Measurements from ENCODE around the gene FUT7. TPM values are rescaled to one million over a fixed set of nuclear protein-coding genes. Genes with fewer than 3 reads are reported as not detected.

The FUT7 gene
- total RNA-seq, 2 experiments from 2014 or later: 1.3 to 1.6 TPM

DNA sequence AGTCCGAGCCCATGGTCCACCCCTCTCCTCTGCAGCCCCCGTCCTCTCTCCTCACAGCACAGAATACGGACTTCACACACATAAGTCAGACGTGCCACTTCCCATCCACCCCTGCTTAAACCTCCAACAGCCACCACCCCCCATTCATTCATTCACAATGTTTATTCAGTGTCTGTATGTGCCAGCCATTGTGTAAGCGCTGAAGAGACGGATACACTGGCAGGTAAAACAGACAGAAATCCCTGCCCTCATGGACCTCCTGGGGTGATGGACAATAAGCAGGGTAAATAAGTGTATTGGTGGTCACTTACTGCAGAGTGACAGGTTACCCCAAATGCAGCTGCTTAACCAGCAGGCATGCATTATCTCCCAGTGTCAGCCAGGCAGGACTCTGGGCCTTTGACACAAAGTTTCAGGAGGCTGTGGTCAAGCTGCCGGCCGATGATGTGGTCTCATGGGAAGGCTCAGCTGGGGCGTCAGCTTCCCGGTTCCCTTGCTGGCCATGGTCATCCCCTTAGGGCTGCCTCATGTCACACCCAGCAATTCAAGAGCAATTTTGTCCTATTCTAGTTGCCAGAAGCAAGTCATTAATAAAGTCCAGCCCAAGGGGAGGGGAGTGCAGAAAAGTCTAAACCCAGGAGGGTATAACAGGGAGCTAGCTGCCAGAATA, 41.5 kb downstream of the FUT7 start:
- no peak overlapping the region for H3K27ac Mint-ChIP-seq
- peaks cover 13% of the 10 kb centered on the region for H3K4me1 Mint-ChIP-seq
- H3K9me3 Mint-ChIP-seq (ENCODE audit: low read depth): no peaks in the 10 kb centered on the region
- CTCF ChIA-PET: interaction anchor here (3.2 kb wide), 1 partner anchor 12 kb away, joined by 15 read pairs; no protein-coding TSS in a partner anchor
- peaks cover 10% of the 10 kb centered on the region for H3K36me3 Mint-ChIP-seq (ENCODE audit: low read depth)
- DNase-seq (no peak), ATAC-seq (no peak)
- intact Hi-C loops (cut with DNase I, micrococcal nuclease): loop anchor here in 1 of 2 experiments (5.0 kb wide), 1 partner anchor 38 kb away; the partner anchor contains the start of gene LCN12
- POLR2A ChIA-PET: interaction anchor here (0.5 kb wide), 2 partner anchors 9 to 509 kb away, joined by 3 read pairs; no protein-coding TSS in a partner anchor
- H3K4me3 Mint-ChIP-seq: peak overlapping the region; percentile 1
- H3K27me3 Mint-ChIP-seq: peaks cover 8% of the 10 kb centered on the region

- POLR2A ChIA-PET: no interaction called here
- intact Hi-C loops (cut with DNase I, micrococcal nuclease): no loop called here
- CTCF ChIA-PET: interaction anchor here (1.1 kb wide), 1 partner anchor 173 kb away, joined by 3 read pairs; no protein-coding TSS in a partner anchor
- H3K4me3 Mint-ChIP-seq: no peak overlapping the region
- no peak overlapping the region for H3K27ac Mint-ChIP-seq
- H3K4me1 Mint-ChIP-seq: peaks cover 11% of the 10 kb centered on the region
- ATAC-seq: no peak
- H3K27me3 Mint-ChIP-seq: peaks cover 10% of the 10 kb centered on the region
- peaks cover 7% of the 10 kb centered on the region for H3K36me3 Mint-ChIP-seq (ENCODE audit: low read depth)
- DNase-seq: no peak
- no peaks in the 10 kb centered on the region for H3K9me3 Mint-ChIP-seq (ENCODE audit: low read depth)
Observed at GRCh38 chr9:136988872-136989271, 43.0 kb downstream of the FUT7 start.

DNA sequence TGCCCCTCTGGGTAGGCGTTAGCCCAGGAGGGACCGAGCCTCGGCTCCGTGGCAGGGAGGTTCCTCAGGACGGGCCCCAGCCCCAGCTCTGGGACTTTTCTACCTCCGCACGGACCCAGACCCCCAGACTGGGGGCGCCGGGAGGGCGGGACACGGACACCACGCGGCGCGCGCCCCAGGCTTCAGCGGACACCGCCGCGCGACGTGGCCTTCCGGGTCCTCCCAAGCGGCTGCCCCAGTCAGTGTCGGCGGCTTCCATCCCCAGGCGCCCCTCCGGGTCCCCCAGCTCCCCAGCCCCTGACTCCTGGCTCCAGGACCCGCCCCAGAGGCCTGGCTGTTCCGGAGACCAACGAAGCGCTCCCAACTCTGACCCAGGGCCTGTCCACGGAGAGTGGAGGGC, 46.0 kb downstream of the FUT7 start:
- ATAC-seq (no peak), DNase-seq (no peak)
- intact Hi-C loops (cut with DNase I, micrococcal nuclease): no loop called here
- no peak overlapping the region for H3K4me3 Mint-ChIP-seq
- POLR2A ChIA-PET: no interaction called here
- CTCF ChIA-PET: no interaction called here
- no peaks in the 10 kb centered on the region for H3K4me1 Mint-ChIP-seq
- no peaks in the 10 kb centered on the region for H3K9me3 Mint-ChIP-seq (ENCODE audit: low read depth)
- H3K36me3 Mint-ChIP-seq (ENCODE audit: low read depth): no peaks in the 10 kb centered on the region
- no peak overlapping the region for H3K27ac Mint-ChIP-seq
- H3K27me3 Mint-ChIP-seq: peaks cover 13% of the 10 kb centered on the region

GRCh38 chr9:136985027-136985602, 46.8 kb downstream of the FUT7 start:
- no peak overlapping the region for H3K27ac Mint-ChIP-seq
- ATAC-seq (peak; percentile 11), DNase-seq (no peak)
- H3K36me3 Mint-ChIP-seq (ENCODE audit: low read depth): no peaks in the 10 kb centered on the region
- no peaks in the 10 kb centered on the region for H3K9me3 Mint-ChIP-seq (ENCODE audit: low read depth)
- peaks cover 13% of the 10 kb centered on the region for H3K27me3 Mint-ChIP-seq
- ChIA-PET POLR2A (interaction anchor here (0.6 kb wide), 1 partner anchor 216 kb away, joined by 3 read pairs; the partner anchor contains the start of gene TPRN), CTCF (interaction anchor here (1.0 kb wide), 1 partner anchor 11 kb away, joined by 3 read pairs; the partner anchor contains the start of gene CLIC3)
- H3K4me1 Mint-ChIP-seq: no peaks in the 10 kb centered on the region
- no peak overlapping the region for H3K4me3 Mint-ChIP-seq
- intact Hi-C loops (cut with DNase I, micrococcal nuclease): no loop called here

GRCh38 chr9:136984464-136985026, 47.3 kb downstream of the FUT7 start:
- Mint-ChIP-seq H3K4me3 (no peak overlapping the region), H3K27me3 (peaks cover 13% of the 10 kb centered on the region), H3K9me3 (ENCODE audit: low read depth) (no peaks in the 10 kb centered on the region), H3K4me1 (no peaks in the 10 kb centered on the region), H3K27ac (no peak overlapping the region), H3K36me3 (ENCODE audit: low read depth) (no peaks in the 10 kb centered on the region)
- intact Hi-C loops (cut with DNase I, micrococcal nuclease): no loop called here
- POLR2A ChIA-PET: interaction anchor here (0.6 kb wide), 1 partner anchor 216 kb away, joined by 3 read pairs; the partner anchor contains the start of gene TPRN
- DNase-seq (no peak), ATAC-seq (no peak)
- CTCF ChIA-PET: interaction anchor here (1.0 kb wide), 1 partner anchor 11 kb away, joined by 3 read pairs; the partner anchor contains the start of gene CLIC3

DNA sequence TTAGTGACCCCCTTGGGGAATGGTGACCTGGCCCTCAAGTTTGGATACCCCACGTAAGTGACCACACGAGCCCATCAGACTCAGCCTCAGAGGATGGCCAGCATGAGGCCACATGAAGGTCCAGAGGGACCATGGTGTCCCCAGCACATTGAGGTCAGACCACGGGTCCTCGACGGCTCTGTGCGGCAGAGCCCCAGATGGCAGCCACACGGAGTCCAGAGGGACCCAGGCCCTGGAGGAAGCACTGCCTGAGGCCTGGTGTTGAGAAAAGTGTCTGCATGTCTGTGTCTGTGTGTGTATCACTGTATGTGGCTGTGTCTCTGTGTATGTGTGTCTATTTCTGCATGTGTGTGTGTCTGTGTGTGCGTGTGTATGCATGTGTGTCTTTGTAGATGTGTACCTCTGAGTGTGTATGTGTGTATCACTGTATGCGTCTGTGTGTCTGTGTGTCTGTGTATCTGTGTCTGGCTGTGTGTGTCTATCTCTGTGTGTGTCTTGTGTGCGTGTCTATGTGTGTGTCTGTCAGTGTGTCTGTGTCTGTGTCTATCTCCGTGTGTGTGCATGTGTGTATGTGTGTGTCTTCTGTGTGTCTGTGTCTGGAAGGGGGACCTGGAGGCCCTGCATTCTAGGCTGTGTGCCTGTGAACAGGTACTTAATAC, 48.1 kb downstream of the FUT7 start:
- ATAC-seq: no peak
- no peaks in the 10 kb centered on the region for H3K4me1 Mint-ChIP-seq
- H3K4me3 Mint-ChIP-seq: no peak overlapping the region
- no peak for DNase-seq
- no peaks in the 10 kb centered on the region for H3K36me3 Mint-ChIP-seq (ENCODE audit: low read depth)
- ChIA-PET POLR2A (no interaction called here), CTCF (no interaction called here)
- no peak overlapping the region for H3K27ac Mint-ChIP-seq
- intact Hi-C loops (cut with DNase I, micrococcal nuclease): no loop called here
- H3K27me3 Mint-ChIP-seq: peaks cover 13% of the 10 kb centered on the region
- H3K9me3 Mint-ChIP-seq (ENCODE audit: low read depth): no peaks in the 10 kb centered on the region

DNA sequence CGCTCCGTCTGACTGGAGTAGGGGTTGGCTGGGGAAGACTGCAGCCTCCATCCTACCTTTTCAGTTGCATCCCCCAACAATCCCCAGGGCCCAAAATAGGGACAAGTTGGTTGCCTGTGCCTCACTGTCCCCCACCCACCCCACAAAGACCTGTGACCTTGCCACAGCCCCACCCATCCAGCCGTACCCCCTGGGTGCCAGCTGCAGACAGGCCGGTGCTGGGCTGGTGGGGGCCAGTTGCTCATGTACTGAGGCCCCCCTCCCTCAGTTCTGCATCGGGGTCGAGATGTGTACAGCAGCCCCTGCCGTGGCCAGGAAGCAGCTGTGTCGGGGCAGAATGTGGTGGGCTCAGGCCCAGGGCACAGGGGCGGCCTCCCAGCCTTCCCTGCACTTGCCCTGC, 48.7 kb downstream of the FUT7 start:
- CTCF ChIA-PET: no interaction called here
- DNase-seq (no peak), ATAC-seq (no peak)
- Mint-ChIP-seq H3K4me3 (no peak overlapping the region), H3K36me3 (ENCODE audit: low read depth) (no peaks in the 10 kb centered on the region), H3K4me1 (no peaks in the 10 kb centered on the region), H3K9me3 (ENCODE audit: low read depth) (no peaks in the 10 kb centered on the region), H3K27ac (no peak overlapping the region), H3K27me3 (peaks cover 13% of the 10 kb centered on the region)
- POLR2A ChIA-PET: no interaction called here
- intact Hi-C loops (cut with DNase I, micrococcal nuclease): no loop called here

DNA sequence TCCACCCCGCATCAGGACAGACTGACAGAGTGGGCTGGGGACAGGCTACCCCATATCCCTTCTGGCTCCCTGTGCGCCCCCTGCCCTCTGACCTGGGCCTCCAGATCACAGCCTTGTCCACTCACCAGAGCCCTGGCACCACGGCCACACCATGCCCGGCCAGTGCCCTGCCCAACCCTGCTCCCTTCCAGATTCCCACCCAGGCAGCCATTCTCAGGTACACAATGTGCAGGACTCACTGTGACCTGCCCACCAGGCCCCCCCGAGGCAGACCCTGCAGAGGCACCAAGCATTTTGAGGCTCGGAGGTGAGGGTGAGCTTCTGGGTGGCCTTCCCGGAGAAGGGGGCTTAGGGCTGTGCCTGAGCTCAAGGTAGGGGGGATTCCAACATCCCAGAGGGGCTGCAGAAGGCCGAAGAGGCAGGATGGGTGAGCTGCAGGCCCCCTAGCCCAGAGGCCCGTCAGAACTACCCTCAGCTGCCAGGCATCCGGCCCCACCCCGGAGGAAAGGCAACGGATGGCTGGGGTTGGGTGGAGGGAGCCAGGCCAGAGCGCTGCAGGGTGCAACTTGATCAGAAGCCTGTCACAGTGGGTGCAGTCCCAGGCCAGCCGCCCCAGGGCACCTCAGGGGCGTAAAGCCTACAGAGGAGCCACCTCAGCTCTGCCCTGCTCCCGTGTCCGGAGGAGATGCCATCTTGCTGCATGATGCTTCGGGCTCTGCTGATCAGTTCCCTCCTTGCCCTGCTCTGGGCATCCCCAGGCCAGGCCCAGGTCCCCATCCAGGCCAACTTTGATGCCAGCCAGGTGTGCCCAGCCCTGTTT, 49.4 kb downstream of the FUT7 start, which contains the start of gene LCNL1:
LCNL1 (plus strand) TSS at position 762 of the 820 bp plus-strand sequence. CDS start 594 bp downstream, outside the sequence.
- POLR2A ChIA-PET: no interaction called here
- H3K9me3 Mint-ChIP-seq (ENCODE audit: low read depth): no peaks in the 10 kb centered on the region
- DNase-seq (no peak), ATAC-seq (no peak)
- CTCF ChIA-PET: interaction anchor here (0.5 to 1.2 kb wide), 3 partner anchors 47 to 194 kb away, joined by 3 read pairs; no protein-coding TSS in a partner anchor
- no peaks in the 10 kb centered on the region for H3K4me1 Mint-ChIP-seq
- intact Hi-C loops (cut with DNase I, micrococcal nuclease): no loop called here
- no peak within 1 kb of the TSS for H3K27ac Mint-ChIP-seq
- peaks cover 10% of the 10 kb centered on the region for H3K27me3 Mint-ChIP-seq
- H3K4me3 Mint-ChIP-seq: no peak within 1 kb of the TSS
- H3K36me3 Mint-ChIP-seq (ENCODE audit: low read depth): no peaks in the 10 kb centered on the region

DNA sequence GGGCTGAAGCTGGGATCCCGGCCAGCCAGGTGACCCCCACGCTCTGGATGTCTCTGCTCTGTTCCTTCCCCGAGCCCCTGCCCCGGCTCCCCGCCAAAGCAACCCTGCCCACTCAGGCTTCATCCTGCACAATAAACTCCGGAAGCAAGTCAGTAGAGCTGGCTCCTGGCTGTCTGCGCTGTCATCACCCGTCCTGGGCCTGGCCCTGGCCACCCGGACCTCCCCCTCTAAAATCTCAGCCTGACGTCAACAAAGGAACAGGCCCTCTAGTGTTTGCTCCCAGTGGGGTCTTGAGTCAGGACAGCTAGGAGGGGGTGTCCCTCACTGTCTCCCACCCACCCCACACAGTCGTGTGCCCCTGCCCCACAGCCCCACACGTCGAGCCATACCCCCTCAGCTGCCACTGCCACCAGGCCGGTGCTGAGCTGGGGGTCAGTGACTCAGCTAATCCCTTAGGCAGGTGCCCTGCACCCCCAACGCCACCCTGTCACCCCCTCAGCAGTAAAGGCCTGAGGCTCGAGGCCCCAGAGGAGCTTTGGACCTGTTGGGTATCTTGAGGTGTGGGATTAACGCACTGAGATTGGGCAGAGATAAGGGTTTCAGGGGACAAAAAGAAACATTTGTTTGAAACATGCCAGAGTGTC, 50.2 kb downstream of the FUT7 start:
- ATAC-seq: no peak
- DNase-seq: no peak
- POLR2A ChIA-PET: no interaction called here
- Mint-ChIP-seq H3K4me3 (no peak overlapping the region), H3K9me3 (ENCODE audit: low read depth) (no peaks in the 10 kb centered on the region), H3K27me3 (peaks cover 10% of the 10 kb centered on the region), H3K27ac (no peak overlapping the region), H3K36me3 (ENCODE audit: low read depth) (no peaks in the 10 kb centered on the region), H3K4me1 (no peaks in the 10 kb centered on the region)
- intact Hi-C loops (cut with DNase I, micrococcal nuclease): no loop called here
- CTCF ChIA-PET: interaction anchor here (1.2 kb wide), 1 partner anchor 48 kb away, joined by 3 read pairs; no protein-coding TSS in a partner anchor

DNA sequence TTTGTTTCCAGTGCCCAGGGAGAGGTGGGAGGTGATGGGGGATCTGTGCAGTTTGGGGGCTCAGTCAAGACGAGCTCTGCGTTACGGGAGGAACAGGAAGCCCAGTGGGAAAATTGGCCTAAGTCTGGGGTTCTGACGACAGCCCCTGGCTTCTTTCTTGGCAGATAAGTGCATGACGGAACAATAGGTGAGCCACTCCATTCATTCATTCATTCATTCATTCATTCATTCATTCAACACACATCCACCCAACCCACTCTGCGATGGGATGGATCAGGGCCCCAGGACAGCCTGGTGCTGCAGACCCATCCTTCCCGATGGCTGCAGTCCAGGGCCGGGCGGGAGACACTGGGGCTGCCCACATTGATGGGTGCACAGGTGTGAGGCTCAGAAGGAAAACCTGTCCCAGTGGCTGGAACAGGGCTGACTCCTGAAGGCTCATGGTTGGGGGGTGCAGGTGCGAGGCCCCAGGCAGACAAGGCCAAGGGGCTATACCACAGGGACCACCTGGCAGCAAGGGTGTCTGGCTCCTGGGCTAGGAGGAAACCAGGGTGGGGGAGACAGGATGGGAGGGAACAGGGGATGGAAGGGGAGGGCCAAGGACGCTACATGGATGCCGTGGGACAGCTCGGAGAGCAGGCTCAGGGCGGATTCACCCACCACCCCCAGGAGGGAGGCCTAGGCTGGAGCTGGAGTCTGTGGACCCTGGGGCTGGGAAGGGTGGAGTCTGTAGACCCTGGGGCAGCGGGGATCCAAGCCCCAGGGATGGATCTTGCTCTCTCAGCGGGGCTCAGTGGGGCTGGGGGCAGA, 51.0 kb downstream of the FUT7 start:
- intact Hi-C loops (cut with DNase I, micrococcal nuclease): no loop called here
- no peak overlapping the region for H3K27ac Mint-ChIP-seq
- no peak overlapping the region for H3K4me3 Mint-ChIP-seq
- DNase-seq (no peak), ATAC-seq (no peak)
- no peaks in the 10 kb centered on the region for H3K9me3 Mint-ChIP-seq (ENCODE audit: low read depth)
- H3K36me3 Mint-ChIP-seq (ENCODE audit: low read depth): no peaks in the 10 kb centered on the region
- CTCF ChIA-PET: interaction anchor here (0.6 kb wide), 1 partner anchor 567 kb away, joined by 3 read pairs; no protein-coding TSS in a partner anchor
- peaks cover 5% of the 10 kb centered on the region for H3K4me1 Mint-ChIP-seq
- peaks cover 5% of the 10 kb centered on the region for H3K27me3 Mint-ChIP-seq
- POLR2A ChIA-PET: no interaction called here
